GM23338 (cell line): ENCODE data around the gene KLHL33. TPM values are rescaled to one million over a fixed set of nuclear protein-coding genes. Genes with fewer than 3 reads are reported as not detected.

Experiments
- ATAC-seq: fragments of 200-7000 bp; cut with Tn5 transposase; 3 replicates; pipeline ENCODE4 v1.9.1; 2020
- DNase-seq: peaks from one replicate; pipeline ENCODE4 v3.0.0-alpha.2; 2015; ENCODE audit warnings: low spot score
- H2AFZ ChIP-seq: fragments of 200-600 bp; sonication (generic); 2 replicates; pipeline ENCODE4 v1.8.0; 2016; ENCODE audit warnings: antibody characterized with exemption, mild to moderate bottlenecking, moderate library complexity
- H3F3A ChIP-seq: fragments of 200-600 bp; sonication (generic); replicated peaks from 2 replicates; pipeline ENCODE4 v1.8.0; 2017; ENCODE audit warnings: antibody characterized with exemption, mixed run types, low read depth
- H3K27ac ChIP-seq: fragments of 200-600 bp; sonication (generic); 2 replicates; pipeline ENCODE4 v1.6.1; 2016; ENCODE audit warnings: low read depth
- H3K27me3 ChIP-seq: fragments of 200-600 bp; sonication (generic); 2 replicates; pipeline ENCODE4 v1.8.0; 2016; ENCODE audit warnings: mild to moderate bottlenecking, mixed run types, moderate library complexity; ENCODE audit not compliant: insufficient read depth
- H3K36me3 ChIP-seq: fragments of 200-600 bp; sonication (generic); 2 replicates; pipeline ENCODE4 v1.8.0; 2016; ENCODE audit warnings: mild to moderate bottlenecking; ENCODE audit not compliant: insufficient read depth
- H3K4me1 ChIP-seq: fragments of 200-600 bp; sonication (generic); 2 replicates; pipeline ENCODE4 v1.8.0; 2016; ENCODE audit warnings: mild to moderate bottlenecking, moderate library complexity; ENCODE audit not compliant: insufficient read depth
- H3K4me2 ChIP-seq: fragments of 200-600 bp; sonication (generic); 2 replicates; pipeline ENCODE4 v1.7.1; 2017; ENCODE audit warnings: mixed run types
- H3K4me3 ChIP-seq: fragments of 200-600 bp; sonication (generic); 2 replicates; pipeline ENCODE4 v1.6.1; 2016; ENCODE audit warnings: mixed run types
- H3K79me2 ChIP-seq: fragments of 200-600 bp; sonication (generic); replicated peaks from 2 replicates; pipeline ENCODE4 v1.8.0; 2017; ENCODE audit warnings: mild to moderate bottlenecking; ENCODE audit not compliant: insufficient read depth
- H3K9me2 ChIP-seq: fragments of 200-600 bp; sonication (generic); 2 replicates; pipeline ENCODE4 v1.8.0; 2017; ENCODE audit not compliant: insufficient read depth
- H4K20me1 ChIP-seq: fragments of 200-600 bp; sonication (generic); replicated peaks from 2 replicates; pipeline ENCODE4 v1.8.0; 2017; ENCODE audit warnings: mild to moderate bottlenecking; ENCODE audit not compliant: insufficient read depth
- H3K27ac Mint-ChIP-seq: 2 replicates; pipeline ENCODE4 v1.8.0; 2020; ENCODE audit warnings: inconsistent platforms, mild to moderate bottlenecking, moderate library complexity, mixed read lengths
- H3K27me3 Mint-ChIP-seq: 3 replicates; pipeline ENCODE4 v1.8.0; 2022; ENCODE audit warnings: low read depth, mild to moderate bottlenecking, moderate library complexity, mixed read lengths, inconsistent platforms; ENCODE audit not compliant: insufficient read depth, poor library complexity
- H3K36me3 Mint-ChIP-seq: 3 replicates; pipeline ENCODE4 v1.8.0; 2021; ENCODE audit warnings: low read depth, mild to moderate bottlenecking, inconsistent platforms, moderate library complexity, mixed read lengths
- H3K4me1 Mint-ChIP-seq: 3 replicates; pipeline ENCODE4 v1.8.0; 2020; ENCODE audit warnings: mild to moderate bottlenecking, inconsistent platforms, mixed read lengths
- H3K4me3 Mint-ChIP-seq: 3 replicates; pipeline ENCODE4 v1.8.0; 2021; ENCODE audit warnings: moderate library complexity, mild to moderate bottlenecking, inconsistent platforms, mixed read lengths
- H3K9me3 Mint-ChIP-seq: 3 replicates; pipeline ENCODE4 v1.8.0; 2020; ENCODE audit warnings: moderate library complexity, mild to moderate bottlenecking, inconsistent platforms, mixed read lengths
- CREB1 ChIP-seq: fragments of 250-450 bp; sonication (Bioruptor Pico); IDR thresholded peaks from 2 replicates; pipeline ENCODE4 v1.5.0; 2020; ENCODE audit warnings: low read depth, mild to moderate bottlenecking, moderate library complexity
- CTCF ChIP-seq, 2 experiments: fragments of 200-600 bp in 1 of 2; sonication (generic) in 1 of 2; conservative IDR thresholded peaks; 2 replicates each; pipeline versions ENCODE4 v1.5.1 to v1.6.1; 2016 to 2017; ENCODE audit warnings: antibody characterized with exemption in 2 of 2, low read depth in 2 of 2, mild to moderate bottlenecking in 2 of 2, moderate library complexity in 1 of 2
- ETS1 ChIP-seq: IDR thresholded peaks from 2 replicates; pipeline ENCODE4 v1.6.1; 2016; ENCODE audit warnings: antibody characterized with exemption
- JUNB ChIP-seq: IDR thresholded peaks from one replicate; pipeline ENCODE4 v1.6.1; 2016; ENCODE audit warnings: antibody characterized with exemption; ENCODE audit not compliant: unreplicated experiment
- NANOG ChIP-seq: IDR thresholded peaks from 2 replicates; pipeline ENCODE4 v1.6.1; 2016; ENCODE audit warnings: antibody characterized with exemption, borderline replicate concordance
- STAT1 ChIP-seq: IDR thresholded peaks from one replicate; pipeline ENCODE4 v1.6.1; 2016; ENCODE audit warnings: antibody characterized with exemption; ENCODE audit not compliant: unreplicated experiment
- ZNF462 ChIP-seq: fragments of 250-450 bp; sonication (Bioruptor Pico); IDR thresholded peaks from 2 replicates; pipeline ENCODE4 v1.5.0; 2020; ENCODE audit warnings: mild to moderate bottlenecking, moderate library complexity
- polyA plus RNA-seq: library from polyadenylated mRNA; unstranded; fragments of >200 nt; fragmentation: Nextera tagmentation; extraction: Ambion mirVana; gene quantifications from 2 replicates; pipeline ENCODE4 v1.2.1, GENCODE V29; 2016
- total RNA-seq: library from RNA; depleted of rRNA; stranded (reverse); fragments of >200 nt; shearing (Covaris generic); gene quantifications from 2 replicates; pipeline ENCODE4 v1.2.3, GENCODE V29; 2014

The KLHL33 gene
- total and polyA plus RNA-seq, 2 experiments from 2014 or later: 0.15 to 0.35 TPM

GRCh38 chr14:20403521-20403920, 32.4 kb downstream of the KLHL33 start (continued):
- TF ChIP-seq ZNF462 (CRISPR knock-in tag) (no peak), STAT1 (no peak), ETS1 (no peak), CREB1 (CRISPR knock-in tag) (no peak), JUNB (no peak)

- peak overlapping the region; percentile 43; the same call in 1 of the 2 replicates for H3K27ac Mint-ChIP-seq
- TF ChIP-seq NANOG (no peak), CTCF (conservative IDR thresholded peaks at IDR 0.05; ENCODE audit: low read depth in 2 of 2) (no peak)
Measured at GRCh38 chr14:20400965-20401593, 34.9 kb downstream of the KLHL33 start.

More at GRCh38 chr14:20400965-20401593, 34.9 kb downstream of the KLHL33 start:
- Mint-ChIP-seq H3K27me3 (peaks cover 2% of the 10 kb centered on the region), H3K4me1 (no peaks in the 10 kb centered on the region), H3K9me3 (no peaks in the 10 kb centered on the region), H3K4me3 (no peak overlapping the region), H3K36me3 (peaks cover 25% of the 10 kb centered on the region)
- H3K4me3 ChIP-seq: no peak overlapping the region
- no peaks in the 10 kb centered on the region for H3K79me2 ChIP-seq
- H3K4me1 ChIP-seq: no peaks in the 10 kb centered on the region
- no peak overlapping the region for H3K4me2 ChIP-seq
- no peak overlapping the region for H2AFZ ChIP-seq
- ATAC-seq: no peak
- H3K9me2 ChIP-seq: no peaks in the 10 kb centered on the region
- no peaks in the 10 kb centered on the region for H3K27me3 ChIP-seq
- H3K27ac ChIP-seq: no peak overlapping the region
- DNase-seq: no peak
- no peaks in the 10 kb centered on the region; the same call in 1 of the 2 replicates for H3K36me3 ChIP-seq
- H3F3A ChIP-seq: no peaks in the 10 kb centered on the region
- H4K20me1 ChIP-seq: peaks cover 3% of the 10 kb centered on the region; the same call in 1 of the 2 replicates
